NCI-H526 treated with DMSO at 0.1 percent for 48 hours (cell line): ENCODE measurements around the gene BRD7.

Source experiments
- DNase-seq: peaks from one replicate; lab custom pipeline; 2025; lab: John Stamatoyannopoulos, UW

Gene BRD7

GRCh38 chr16:50272687-50273381 lies 96.0 kb downstream of the BRD7 start:
- DNase-seq: no peak

- no peak for DNase-seq
Observed at GRCh38 chr16:50272111-50272571, 96.6 kb downstream of the BRD7 start.

GRCh38 chr16:50271148-50272041 lies 97.4 kb downstream of the BRD7 start:
- DNase-seq: no peak

- DNase-seq: no peak
Observed at GRCh38 chr16:50270510-50271147, 98.2 kb downstream of the BRD7 start.

- DNase-seq: no peak
Observed at GRCh38 chr16:50269769-50270509, 98.8 kb downstream of the BRD7 start.

GRCh38 chr16:50269061-50269705 lies 99.6 kb downstream of the BRD7 start:
- DNase-seq: no peak

GRCh38 chr16:50268352-50268751 lies 100.4 kb downstream of the BRD7 start:
- no peak for DNase-seq

GRCh38 chr16:50267651-50268050 lies 101.1 kb downstream of the BRD7 start:
- no peak for DNase-seq

GRCh38 chr16:50267151-50267631 lies 101.6 kb downstream of the BRD7 start:
- DNase-seq: no peak

- DNase-seq: no peak
Observed at GRCh38 chr16:50266337-50267091, 102.3 kb downstream of the BRD7 start, which contains the start of gene ADCY7. Gene ADCY7, plus strand, starts transcription at chr16:50266551. Its CDS starts 21,629 bp downstream, at chr16:50288180.
